GM19035 (cell line): Measurements from ENCODE around the gene ST6GALNAC6.

Experiments used
- ATAC-seq: cut with Tn5 transposase; IDR thresholded peaks from one replicate; pipeline ENCODE4 v1.9.1; 2021; ENCODE audit not compliant: unreplicated experiment

ST6GALNAC6 gene

DNA sequence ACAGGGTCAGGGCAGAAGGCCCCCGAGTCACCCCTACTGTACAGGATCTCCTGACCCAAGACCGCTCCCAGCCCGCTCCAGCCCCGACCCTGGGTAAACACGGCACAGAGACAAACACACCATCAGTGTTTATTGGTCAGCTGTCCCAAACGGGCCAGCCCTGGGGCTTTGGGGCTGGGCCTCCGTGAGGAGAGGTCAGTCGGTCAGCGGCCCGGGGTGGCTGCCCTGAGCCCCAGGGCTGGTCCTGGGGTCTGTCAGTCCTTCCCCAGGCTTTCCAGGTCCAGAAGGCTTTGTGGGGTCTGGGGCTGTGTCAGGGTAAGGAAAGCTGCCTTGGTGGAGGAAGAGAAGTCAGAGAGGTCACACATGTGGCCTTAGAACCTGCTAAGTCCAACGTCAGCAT, 35.6 kb upstream of the ST6GALNAC6 start:
- ATAC-seq = no peak

DNA sequence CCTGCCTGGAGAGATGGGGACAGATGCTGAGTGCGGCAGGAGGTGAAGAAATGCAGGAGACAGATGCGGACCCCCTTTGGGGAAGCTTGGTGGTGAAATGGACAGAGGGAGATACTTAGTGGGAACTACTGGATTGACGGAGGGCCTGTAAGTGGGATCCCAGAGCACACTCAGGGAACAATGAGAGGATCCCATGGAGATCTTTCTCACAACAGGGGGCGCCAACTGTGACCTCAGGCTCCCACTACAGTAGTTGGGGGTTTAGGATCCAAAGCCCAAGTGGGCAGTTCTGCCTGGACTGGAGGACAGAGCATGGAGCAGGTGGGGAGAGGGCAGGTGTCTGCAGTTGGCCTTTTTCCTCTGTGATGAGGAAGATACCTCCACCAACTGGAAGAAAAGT, 34.8 kb upstream of the ST6GALNAC6 start:
- no peak for ATAC-seq

GRCh38 chr9:127931092-127931881, 31.9 kb upstream of the ST6GALNAC6 start:
- peak; percentile 28 for ATAC-seq

DNA sequence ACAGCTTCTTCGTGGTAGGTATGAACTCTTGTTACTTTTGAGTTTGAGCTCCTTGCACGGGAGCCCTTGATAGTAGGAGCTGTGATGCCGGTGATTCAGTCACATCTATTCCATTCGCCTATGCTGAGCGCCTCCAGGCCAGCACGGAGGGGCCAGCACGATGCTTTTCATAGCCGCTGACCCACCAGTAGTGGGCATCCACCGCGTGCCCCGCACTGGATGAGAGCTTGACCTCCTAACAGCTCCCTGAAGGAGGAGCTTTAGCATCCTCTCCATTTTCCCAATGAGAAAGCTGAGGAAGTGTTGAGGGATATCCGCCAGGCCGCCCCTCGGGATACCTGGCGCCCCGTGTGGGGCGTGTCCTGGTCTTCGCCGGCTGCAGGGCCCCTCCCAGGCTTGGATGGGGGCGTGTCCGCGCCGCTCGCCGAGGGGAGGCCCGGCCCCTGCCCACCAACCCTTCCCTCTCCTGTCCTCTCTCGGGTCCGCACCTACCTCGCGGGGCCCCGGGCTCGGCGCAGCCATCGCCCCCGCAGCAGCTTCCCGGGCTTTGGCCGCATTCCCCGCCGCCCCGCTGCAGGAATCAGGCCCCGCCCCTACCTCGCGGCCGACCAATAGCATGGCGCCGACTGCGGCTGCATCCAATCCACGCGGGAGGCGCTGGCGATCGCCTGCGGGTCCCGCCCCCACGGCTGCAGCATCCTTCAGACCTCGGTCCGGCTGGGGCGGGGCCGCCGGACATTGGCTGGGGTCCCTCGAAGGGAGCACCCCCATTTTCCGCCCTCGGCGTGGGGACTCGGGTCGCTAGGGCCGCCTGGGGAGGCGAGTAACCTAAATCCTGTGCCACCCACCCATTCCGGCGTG, 31.1 kb upstream of the ST6GALNAC6 start, which contains the start of gene PIP5KL1:
TSS of gene PIP5KL1 (minus strand) at position 547 of the 861 bp plus-strand sequence. CDS start at position 522, 25 bp downstream.
- peak; percentile 84 for ATAC-seq

GRCh38 chr9:127929625-127929979, 30.2 kb upstream of the ST6GALNAC6 start:
- no peak for ATAC-seq

- no peak for ATAC-seq
Observed at GRCh38 chr9:127928676-127929624, 29.5 kb upstream of the ST6GALNAC6 start.

- ATAC-seq = no peak
Observed at GRCh38 chr9:127927988-127928675, 28.7 kb upstream of the ST6GALNAC6 start.

DNA sequence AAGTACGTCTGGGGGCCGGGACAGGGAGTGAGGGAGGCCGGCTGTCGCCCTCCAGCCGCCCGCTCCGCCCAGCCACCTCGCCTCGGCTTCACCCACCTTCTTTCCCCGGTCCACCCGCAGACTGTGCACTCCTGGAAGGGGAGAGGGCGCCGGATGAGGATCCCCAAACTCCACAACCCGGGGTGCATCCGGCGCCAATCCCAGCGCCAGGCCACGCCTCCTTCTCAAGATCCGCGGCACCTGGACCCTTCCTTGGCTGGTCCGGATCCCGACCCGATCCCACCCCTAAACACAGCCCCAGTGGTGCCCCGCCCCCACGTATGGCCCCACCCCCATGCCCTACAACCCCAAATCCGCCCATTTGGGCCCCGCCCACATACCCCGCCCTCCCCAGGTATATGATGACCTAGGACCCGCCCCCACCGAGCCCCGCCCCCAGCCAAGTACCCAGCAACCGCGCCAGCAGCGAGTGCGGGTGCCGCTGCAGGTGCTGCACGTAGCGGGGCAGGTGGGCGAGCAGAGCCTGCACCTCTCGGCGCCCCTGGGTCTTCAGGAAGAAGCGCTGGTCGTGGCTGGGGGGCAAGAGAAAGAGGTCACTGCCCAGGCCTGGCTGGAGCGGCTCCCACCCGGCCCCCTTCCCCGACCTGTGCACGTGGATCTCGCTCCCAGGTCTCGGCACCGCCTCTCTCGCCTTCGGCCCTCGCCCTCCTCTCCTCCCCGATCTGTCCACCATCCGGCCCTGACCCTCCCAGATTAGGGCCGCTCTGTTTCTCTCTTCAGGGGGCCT, 28.0 kb upstream of the ST6GALNAC6 start:
- no peak for ATAC-seq

GRCh38 chr9:127926906-127927200, 27.4 kb upstream of the ST6GALNAC6 start:
- ATAC-seq = no peak

GRCh38 chr9:127925959-127926905, 26.8 kb upstream of the ST6GALNAC6 start:
- ATAC-seq = no peak

DNA sequence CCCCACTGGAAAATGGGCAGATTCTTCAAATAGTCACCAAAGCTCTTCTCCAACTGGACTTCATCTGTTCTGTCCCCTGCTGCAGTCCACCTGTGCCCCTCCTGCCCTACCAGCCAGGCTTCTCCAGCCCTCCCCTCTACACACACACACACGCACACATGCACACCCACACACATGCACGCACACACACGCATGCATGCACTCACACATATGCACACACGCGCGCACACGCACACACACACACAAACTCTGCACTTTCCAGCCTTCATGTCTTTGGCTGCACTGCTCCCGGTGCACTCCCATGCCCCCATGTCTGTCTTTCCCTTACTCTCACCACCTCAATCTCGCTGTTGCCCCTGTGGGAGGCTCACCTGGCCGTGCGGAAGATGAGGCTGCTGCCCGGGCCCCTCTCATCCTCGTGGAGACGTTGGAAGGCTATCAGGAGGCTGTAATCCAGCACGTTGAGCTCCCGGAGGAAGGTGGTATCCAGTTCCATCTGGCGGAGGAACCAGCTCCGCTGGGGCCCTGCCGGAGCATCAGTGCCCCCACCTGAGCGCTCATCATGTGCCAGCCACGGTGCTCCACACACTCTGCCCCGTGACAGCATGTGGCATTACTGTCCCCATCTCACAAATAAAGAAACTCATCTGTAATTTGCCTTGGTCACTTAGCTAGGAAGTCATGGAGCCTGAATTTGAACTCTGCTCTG, 25.5 kb upstream of the ST6GALNAC6 start:
- no peak for ATAC-seq

DNA sequence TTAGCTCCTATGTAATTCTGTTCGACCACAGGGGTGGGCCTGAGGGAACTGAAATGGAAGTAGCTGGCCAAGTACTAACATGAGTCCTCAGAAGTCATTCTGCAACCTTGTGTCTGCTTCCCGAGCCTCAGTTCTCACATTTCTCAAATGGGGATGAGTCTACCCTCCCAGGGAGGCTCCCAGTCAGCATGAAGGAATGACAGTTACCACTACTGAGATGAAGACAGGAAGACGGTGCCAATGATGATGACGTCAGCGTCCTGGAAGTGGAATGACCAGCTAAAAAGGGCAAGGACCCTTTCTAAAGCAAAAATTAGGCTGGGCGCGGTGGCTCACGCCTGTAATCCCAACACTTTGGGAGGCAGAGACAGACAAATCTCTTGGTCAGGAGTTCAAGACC, 24.4 kb upstream of the ST6GALNAC6 start:
- no peak for ATAC-seq

DNA sequence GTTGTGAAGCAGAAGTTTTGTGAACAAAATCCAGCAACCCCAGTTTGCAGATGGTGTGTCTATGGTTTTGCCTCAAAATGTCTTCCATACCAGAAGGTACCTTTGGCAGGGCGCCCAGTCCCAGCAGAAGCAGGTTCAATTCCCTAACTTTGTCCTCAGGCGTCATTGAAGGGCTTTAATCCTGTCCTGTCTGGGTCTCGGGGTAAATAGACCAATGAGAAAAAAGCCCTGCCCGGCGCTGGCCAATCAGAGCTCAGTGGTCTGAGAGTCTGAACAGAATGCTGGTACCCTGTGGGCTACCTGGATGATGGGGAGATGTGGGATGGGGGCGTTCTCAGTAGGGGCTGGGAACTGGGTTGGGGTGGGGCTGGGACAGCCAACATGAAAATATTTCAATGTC, 23.6 kb upstream of the ST6GALNAC6 start:
- ATAC-seq = no peak

DNA sequence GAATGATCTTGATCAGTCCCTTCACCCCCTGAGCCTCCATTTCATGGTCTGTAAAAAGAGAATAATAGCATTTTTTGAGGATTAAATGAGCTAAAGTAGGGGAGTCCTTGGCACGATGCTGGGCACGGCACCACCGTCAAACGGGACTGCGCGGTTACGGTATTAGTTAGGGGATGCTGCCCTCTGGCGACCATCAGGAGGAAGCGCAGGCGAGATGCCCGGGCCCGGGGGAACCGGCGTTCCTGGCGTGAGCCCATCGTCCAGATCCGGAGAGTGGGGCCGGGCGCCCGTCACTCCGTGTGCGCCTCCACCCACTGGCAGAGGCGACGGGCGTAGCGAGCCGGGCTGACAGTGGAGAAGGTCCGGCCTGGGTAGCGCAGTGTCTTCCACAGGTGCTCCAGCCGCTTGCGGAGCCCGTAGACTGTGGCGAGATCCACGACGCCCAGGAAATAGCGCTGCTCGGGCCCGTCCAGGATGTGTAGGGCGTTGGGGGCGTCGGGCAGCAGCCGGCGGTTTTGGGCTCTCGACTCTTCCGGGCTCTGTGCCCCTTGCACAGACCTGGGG, 22.2 kb upstream of the ST6GALNAC6 start:
- ATAC-seq = no peak

DNA sequence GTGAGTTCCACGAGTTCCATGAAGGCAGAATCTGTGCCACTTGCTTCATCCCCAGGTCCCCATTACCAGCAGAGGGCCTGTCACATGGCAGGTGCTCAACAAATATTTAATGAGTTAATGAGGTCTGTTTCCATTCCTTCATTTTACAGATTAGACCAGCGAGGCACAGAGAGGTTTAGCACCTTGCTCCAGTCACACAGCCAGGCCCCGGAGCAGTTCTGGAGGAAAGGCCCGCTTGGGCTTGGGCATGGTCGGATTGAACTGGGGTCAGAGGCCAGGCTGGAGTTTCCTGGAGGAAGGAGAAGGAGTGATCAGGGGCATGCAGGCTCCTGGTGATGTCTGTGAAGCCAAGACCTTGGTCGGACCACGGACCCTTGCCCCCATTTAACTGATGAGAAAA, 21.4 kb upstream of the ST6GALNAC6 start:
- ATAC-seq = no peak

DNA sequence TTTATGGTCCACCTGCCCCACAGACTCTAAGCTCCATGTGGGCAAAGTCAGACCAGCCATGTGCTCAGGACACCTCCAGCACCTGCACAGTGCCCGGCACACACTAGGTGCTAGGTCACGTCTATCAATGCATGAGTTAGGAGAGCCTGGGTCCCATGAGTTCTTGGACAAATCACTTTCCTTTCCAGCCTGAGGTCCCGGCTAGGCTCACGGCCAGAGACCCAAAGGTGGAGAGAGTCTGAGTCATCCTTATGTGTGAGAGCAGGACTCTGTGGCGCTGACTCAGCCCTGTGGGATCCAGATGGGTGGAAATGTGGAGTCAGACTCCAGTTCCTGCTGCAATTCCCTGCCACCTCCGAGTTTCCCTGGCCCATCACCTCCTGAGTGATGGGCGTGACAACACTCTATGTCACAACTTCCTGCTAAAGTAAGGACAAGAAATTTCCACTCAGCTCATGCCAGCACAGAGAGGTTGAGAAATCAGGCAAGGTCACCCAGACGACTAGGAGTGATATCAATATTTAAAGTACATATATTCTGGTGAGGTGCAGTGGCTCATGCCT, 19.9 kb upstream of the ST6GALNAC6 start:
- no peak for ATAC-seq
